RPMI8226 (cell line): ENCODE results near the gene GATA6.
A peak's percentile ranks its signal among the peaks of the same experiment; 100 is the strongest.
"Not testable (repeated sequence)": the region's sequence is repeated elsewhere in the genome, so short reads cannot be mapped to it uniquely, and the experiment has no call there.

ENCODE experiments used
- DNase-seq: peaks from one replicate; pipeline ENCODE4 v3.0.0-alpha.2; 2015

Gene GATA6

DNA sequence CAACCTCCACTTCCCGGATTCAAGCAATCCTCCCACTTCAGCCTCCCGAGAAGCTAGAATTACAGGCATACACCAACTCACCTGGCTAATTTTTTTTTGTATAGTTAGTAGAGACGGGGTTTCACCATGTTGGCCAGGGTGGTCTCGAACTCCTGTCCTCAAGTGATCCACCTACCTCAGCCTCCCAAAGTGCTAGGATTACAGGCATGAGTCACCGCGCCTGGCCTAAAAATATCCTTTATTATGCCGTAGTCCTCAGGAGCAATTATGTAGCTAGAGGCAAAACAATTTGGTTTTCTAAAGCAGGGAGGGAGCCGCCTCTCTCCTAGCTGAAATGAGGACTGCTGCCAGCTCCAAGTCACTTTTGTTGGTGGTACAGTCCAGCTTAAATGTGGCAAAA, 15.2 kb downstream of the GATA6 start:
- not testable (repeated sequence) for DNase-seq

- no peak for DNase-seq
These were observed 15.9 kb downstream of the GATA6 start for GRCh38 chr18:22185273-22185672.

DNA sequence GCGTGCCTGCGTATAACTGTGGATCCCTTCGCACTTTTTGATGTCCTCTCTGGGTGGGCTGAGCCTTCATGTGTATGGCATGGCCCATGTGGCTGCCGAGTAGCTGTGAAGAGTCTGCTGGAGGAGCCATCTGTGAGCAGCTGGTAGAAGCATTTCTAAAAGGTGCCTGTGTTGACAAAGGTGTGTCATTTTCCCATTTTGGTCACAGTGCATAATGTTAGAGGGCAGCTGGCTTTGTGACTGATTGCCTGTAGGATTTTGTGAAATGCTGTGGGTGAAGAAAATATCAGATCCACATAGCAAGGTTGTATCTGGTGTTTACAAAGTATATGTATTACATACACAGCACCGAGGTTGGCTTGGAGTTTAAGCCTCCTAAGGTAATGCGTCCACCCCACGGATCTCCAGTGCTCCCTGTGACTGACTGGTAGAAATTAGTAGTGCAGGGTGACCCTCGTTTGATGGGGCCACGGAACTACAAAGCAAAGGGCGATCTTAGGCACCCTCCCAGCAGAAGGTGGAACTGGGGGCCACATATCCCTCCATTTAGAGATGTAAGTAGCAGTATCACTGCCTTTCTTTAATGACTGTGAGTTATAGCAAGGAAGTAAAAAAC, 16.5 kb downstream of the GATA6 start:
- DNase-seq, result peak; percentile 19

DNA sequence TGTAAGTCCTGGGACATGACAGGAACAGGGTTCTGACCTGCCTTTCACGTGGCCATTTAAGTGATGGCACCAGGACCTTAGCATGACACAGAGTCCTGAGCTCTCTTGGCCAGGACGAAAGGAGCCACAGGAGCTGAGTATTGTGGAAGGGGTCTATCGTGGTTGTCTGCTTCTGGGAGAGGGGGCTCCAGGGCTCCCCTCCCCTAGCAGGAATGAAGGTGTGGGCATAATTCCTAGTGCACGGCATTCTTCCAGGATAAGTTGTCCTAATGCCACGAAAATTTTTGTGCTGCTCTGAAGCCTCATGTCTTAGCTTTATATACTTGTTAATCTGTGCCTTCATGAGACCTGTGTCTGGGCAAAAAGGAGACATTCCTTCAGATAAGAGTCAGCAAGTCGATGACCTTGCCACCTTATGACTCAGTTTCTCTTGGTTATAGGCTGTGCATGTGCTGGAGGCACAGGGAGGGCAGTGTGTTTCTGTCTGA, 17.1 kb downstream of the GATA6 start:
- DNase-seq, result no peak

DNA sequence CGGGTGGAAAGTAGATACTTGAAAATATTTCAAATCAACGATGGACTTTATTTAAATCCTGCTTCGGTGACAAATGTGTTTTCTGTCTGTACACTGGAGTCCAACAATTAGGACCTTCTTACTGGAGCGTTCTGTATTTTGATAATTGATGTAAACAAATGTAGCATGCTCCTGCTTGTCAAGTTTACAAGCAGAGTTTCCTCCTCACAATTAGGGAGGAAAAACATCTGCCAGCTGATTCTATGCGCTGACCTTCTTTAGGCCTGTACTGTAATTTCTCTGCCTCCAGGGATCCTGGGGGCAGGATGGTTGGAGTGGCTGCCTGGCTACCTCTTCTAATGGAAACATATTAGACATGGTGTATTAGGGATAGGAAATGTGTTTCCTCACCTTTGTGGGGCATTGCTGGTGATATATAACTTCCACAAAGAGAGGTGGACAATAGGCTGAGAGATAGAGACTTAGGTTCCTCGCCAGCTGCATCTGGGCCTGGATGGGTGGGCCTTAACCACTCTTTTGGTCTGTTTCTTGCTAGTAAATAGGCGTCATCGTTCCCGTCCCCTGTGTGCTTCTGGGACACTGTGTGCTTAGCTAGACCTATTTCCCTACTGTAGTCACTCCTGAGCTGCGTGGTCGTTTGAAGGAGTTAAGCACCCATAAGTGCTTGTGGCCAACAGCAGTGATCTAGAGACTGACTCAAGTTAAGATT, 19.3 kb downstream of the GATA6 start:
- DNase-seq, result no peak

- no peak for DNase-seq
These were observed 20.2 kb downstream of the GATA6 start for GRCh38 chr18:22189449-22190166.

DNA sequence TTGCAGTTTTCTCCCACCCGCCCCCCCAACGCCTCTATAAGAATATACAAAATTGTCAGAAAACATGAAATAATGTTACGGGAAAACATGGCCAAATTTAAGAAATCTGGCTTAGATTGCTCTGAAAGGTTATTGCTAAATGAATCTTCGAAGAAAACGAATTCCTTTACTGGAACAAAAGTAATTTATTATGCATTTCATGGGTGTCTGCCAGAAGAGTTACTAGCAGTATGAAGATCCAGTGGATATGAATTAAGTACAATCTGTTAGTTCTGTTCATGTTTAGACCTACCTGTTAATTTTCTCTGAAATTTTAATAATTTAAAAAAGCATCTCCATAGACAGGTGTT, 21.9 kb downstream of the GATA6 start:
- no peak for DNase-seq

DNA sequence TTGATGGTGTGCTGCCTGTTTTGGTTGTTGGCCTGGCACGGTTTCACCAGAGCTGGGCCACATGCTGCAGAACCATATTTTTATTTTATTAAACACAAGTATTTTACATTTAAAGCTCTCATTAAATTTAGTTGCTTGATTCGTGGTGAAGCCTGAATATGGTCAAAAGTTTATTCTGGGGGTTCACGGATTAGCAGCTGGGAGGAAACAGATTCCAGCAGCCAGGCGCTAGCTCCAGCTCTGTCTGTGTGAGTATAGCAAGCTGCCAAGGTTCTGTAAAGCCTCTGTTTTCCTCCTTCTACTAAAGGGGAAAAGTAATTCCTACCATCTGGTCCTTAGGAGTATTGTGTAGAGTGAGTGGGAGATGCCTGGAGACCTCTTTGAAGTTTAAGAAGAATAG, 22.5 kb downstream of the GATA6 start:
- DNase-seq, result no peak

DNA sequence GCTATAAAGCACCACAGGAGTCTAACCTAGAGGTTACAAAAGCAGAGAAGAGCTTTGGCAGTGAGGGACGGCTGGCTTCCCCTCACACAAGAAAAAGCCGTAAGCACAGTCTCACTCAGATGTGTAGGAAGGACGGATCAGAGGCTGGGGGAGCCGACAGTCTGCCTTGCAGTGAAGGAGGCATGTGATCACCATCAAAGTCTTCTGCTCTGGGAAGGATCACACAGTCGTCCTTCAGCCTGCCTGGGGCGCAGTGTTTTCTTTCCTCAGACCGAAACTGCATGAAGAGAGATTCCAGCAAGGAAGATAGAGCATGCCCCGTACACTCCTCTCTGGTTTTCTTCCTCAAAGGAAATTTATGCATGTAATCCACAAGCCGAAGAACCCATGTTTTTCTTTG, 24.1 kb downstream of the GATA6 start:
- no peak for DNase-seq

GRCh38 chr18:22194151-22194598, 24.8 kb downstream of the GATA6 start:
- DNase-seq, result no peak

DNA sequence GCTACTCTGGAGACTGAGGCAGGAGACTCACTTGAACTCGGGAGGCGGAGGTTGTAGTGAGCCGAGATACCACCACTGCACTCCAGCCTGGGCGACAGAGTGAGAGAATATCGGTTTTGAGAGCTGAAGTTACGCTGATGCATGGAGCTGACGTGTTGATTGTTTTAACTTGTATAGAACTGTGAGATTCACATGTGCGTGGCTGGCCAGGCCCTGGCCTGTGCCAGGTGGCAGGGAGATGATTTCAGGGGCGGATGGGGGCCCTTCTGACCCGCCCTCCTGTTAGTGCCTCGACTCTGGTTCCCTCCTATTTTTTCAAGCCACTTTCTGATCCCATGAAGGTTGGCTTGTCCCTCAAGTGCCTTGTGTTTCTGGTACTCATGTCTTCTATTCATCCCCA, 25.7 kb downstream of the GATA6 start:
- no peak for DNase-seq

DNA sequence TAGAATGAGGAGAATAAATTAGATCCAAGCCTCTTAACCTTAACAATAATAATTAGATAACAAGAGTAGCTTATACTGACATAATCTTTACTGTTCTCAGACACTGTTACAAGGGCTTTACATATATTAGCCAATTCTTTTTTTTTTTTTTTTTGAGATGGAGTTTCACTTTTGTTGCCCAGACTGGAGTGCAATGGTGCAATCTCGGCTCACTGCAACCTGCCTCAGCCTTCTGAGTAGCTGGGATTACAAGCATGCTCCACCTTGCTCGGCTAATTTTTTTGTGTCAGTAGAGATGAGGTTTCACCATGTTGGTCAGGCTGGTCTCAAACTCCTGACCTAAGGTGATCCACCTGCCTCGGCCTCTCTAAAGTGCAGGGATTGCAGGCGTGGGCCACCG, 27.6 kb downstream of the GATA6 start:
- DNase-seq, result not testable (repeated sequence)

- no peak for DNase-seq
These were observed 28.3 kb downstream of the GATA6 start for GRCh38 chr18:22197668-22198067.

DNA sequence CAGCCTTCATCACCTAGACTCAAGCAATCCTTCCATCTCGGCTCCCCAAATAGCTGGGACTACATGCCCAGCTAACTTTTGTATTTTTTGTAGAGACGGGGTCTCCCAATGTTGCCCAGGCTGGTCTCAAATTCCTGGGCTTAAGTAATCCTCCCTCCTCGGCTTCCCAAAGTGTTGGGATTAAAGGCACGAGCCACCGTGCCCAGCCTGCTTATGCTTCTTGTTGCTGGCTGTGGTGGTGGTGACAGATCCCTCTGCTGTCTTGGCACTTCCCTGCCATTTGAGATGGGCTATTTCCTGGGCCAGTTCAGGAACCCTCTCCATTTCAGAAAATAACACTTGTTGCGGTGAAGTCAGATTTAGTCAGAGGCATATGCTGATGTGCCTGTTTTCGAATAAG, 28.8 kb downstream of the GATA6 start:
- no peak for DNase-seq

GRCh38 chr18:22199005-22199404, 29.6 kb downstream of the GATA6 start:
- DNase-seq, result no peak

GRCh38 chr18:22200611-22201225, 31.3 kb downstream of the GATA6 start:
- DNase-seq, result no peak

DNA sequence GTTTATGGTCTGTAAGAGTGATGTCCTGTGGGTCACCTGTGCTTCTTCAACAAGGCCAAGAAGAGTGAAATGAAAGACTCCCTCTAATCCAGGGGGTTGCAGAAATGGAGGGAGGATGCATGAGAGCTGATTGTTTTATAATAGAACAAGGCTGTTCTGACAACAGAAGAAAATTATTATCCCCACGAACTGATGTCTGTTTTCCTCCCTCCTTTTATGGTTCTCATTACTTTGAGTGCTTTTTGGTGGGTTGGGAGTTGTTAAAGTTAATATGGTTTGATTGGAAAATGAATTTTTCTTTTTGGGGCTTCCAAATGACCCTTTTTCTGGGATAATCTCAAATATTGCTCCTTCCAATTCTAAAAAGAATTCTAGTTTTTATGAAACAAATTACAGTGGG, 33.6 kb downstream of the GATA6 start:
- no peak for DNase-seq

GRCh38 chr18:22203536-22204213, 34.3 kb downstream of the GATA6 start:
- DNase-seq, result no peak

- no peak for DNase-seq
These were observed 34.8 kb downstream of the GATA6 start for GRCh38 chr18:22204214-22204536.

DNA sequence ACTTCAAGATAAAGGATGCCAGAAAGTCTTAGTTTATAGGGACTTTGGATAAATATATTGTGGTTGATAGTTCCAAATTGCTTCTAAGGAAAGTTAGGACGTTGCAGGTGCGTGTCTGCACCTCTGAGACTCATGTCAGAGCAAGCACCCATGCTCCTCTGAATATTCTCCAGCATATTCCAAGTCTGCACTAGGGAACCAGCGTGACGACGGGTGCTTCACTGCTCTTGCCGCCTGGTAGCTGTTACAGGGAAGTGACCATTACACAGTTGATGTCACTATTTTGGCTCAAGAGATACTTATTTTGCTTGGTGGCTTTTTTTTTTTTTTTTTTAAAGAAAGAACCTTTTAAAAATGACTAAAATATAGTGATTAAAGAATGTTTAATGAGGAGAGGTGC, 35.6 kb downstream of the GATA6 start:
- no peak for DNase-seq

DNA sequence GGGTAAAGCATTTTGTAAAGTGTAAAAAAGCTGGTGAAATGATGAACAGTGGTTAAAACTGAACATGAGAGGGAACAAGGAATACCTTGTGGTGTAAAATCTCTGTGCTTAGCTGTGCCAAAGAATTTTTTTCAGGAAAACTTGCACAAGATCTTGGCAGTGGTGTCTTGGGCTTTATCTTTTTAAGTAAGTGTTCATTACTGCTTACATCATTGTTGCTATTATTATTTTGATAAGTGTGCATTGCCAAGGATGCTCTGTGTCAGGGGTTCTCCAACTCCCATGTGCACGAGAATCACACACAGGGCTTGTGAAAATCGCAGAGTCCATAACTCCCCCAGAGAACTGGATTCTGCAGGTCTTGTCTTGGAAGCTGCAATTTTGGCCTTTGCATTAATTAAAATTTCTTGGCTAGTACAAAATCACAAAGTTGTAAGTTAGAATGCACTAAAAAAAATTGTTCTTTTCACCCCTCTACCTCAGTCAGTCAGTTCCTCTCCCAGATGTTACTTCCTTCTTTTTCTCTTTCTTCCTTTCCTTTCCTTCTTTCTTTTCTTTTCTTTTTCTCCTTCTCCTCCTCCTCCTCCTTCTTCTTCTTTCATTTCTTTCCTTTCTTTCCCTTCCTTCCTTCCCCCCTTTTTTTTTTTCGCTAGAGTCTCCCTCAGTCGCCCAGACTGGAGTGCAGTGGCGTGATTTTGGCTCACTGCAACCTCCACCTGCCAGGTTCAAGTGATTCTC, 37.8 kb downstream of the GATA6 start:
- DNase-seq, result no peak

GRCh38 chr18:22210311-22210754, 40.9 kb downstream of the GATA6 start:
- DNase-seq, result no peak
